OCI-LY7 (cell line): ENCODE results near the gene ELMO1. TPM values are rescaled to one million over a fixed set of nuclear protein-coding genes. Genes with fewer than 3 reads are reported as not detected.

Source experiments
- BruUV-seq: library from RNA; stranded (reverse); fragments of 400-500 nt; replicated peaks from 2 replicates; lab custom pipeline; 2021; lab: Mats Ljungman, UMichigan
- CTCF ChIA-PET: fragments of 300-600 bp; sonication (Branson Sonifier 250); formaldehyde crosslinking; loops from one replicate; lab custom pipeline; 2022; ENCODE audit warnings: antibody characterized with exemption; ENCODE audit not compliant: unreplicated experiment; lab: Charles Lee
- POLR2A ChIA-PET: fragments of 300-600 bp; sonication (Branson Sonifier 250); formaldehyde crosslinking; loops from one replicate; lab custom pipeline; 2022; ENCODE audit warnings: antibody characterized with exemption; lab: Charles Lee
- DNase-seq: peaks from one replicate; pipeline ENCODE4 v3.0.0-alpha.2; 2015; ENCODE audit warnings: low spot score
- H2AFZ ChIP-seq: fragments of 200-600 bp; sonication (generic), shearing (Covaris generic); 2 replicates; pipeline ENCODE4 v1.6.1; 2014; ENCODE audit warnings: mild to moderate bottlenecking, antibody characterized with exemption, low read length, moderate library complexity
- H3K27ac ChIP-seq: fragments of 200-600 bp; sonication (generic); 2 replicates; pipeline ENCODE4 v1.5.1; 2014; ENCODE audit warnings: mixed run types, low read depth, mild to moderate bottlenecking, moderate library complexity, low read length, inconsistent platforms; ENCODE audit not compliant: poor library complexity, severe bottlenecking
- H3K36me3 ChIP-seq: fragments of 200-600 bp; sonication (generic); 2 replicates; pipeline ENCODE4 v1.6.1; 2014; ENCODE audit warnings: mild to moderate bottlenecking, antibody characterized with exemption, low read length, moderate library complexity, mixed read lengths; ENCODE audit not compliant: insufficient read depth
- H3K4me1 ChIP-seq: fragments of 200-600 bp; sonication (generic); 2 replicates; pipeline ENCODE4 v1.5.1; 2014; ENCODE audit warnings: mild to moderate bottlenecking, low read length; ENCODE audit not compliant: insufficient read depth, poor library complexity, severe bottlenecking
- H3K4me2 ChIP-seq: fragments of 200-600 bp; sonication (generic); 2 replicates; pipeline ENCODE4 v1.6.1; 2014; ENCODE audit warnings: mild to moderate bottlenecking, low read length
- H3K4me3 ChIP-seq: fragments of 200-600 bp; sonication (generic); 2 replicates; pipeline ENCODE4 v1.5.1; 2014; ENCODE audit warnings: mild to moderate bottlenecking, low read depth, low read length; ENCODE audit not compliant: poor library complexity, severe bottlenecking
- H3K79me2 ChIP-seq: fragments of 200-600 bp; sonication (generic); 2 replicates; pipeline ENCODE4 v1.6.1; 2016; ENCODE audit warnings: low read depth, mild to moderate bottlenecking, low read length, moderate library complexity, mixed read lengths; ENCODE audit not compliant: insufficient read depth
- H3K9me2 ChIP-seq: fragments of 200-600 bp; sonication (generic); 2 replicates; pipeline ENCODE4 v1.6.1; 2016; ENCODE audit warnings: mild to moderate bottlenecking, low read length, mixed read lengths; ENCODE audit not compliant: insufficient read depth
- H3K9me3 ChIP-seq: fragments of 200-600 bp; sonication (generic); 2 replicates; pipeline ENCODE4 v1.6.1; 2014; ENCODE audit warnings: mild to moderate bottlenecking, mixed run types, low read length, mixed read lengths
- H4K20me1 ChIP-seq: fragments of 200-600 bp; sonication (generic); 2 replicates; pipeline ENCODE4 v1.6.1; 2014; ENCODE audit warnings: mild to moderate bottlenecking, antibody characterized with exemption, low read length, moderate library complexity, mixed read lengths; ENCODE audit not compliant: insufficient read depth
- CTCF ChIP-seq: fragments of 200-600 bp; sonication (generic); conservative IDR thresholded peaks from 2 replicates; pipeline ENCODE4 v1.5.1; 2014; ENCODE audit warnings: mild to moderate bottlenecking, antibody characterized with exemption, low read length, moderate library complexity, mixed read lengths
- EZH2phosphoT487 ChIP-seq: fragments of 200-600 bp; sonication (generic); IDR thresholded peaks from 2 replicates; pipeline ENCODE4 v1.6.1; 2018; ENCODE audit warnings: low read depth, borderline replicate concordance, mild to moderate bottlenecking, mixed run types, antibody characterized with exemption, low read length, moderate library complexity, mixed read lengths
- intact Hi-C: fragments of 100-400 bp; cut with micrococcal nuclease; formaldehyde crosslinking; loops from one replicate; pipeline ENCODE4 v1.10.0; 2022; ENCODE audit not compliant: unreplicated experiment
- total RNA-seq, 2 experiments: library from RNA; depleted of rRNA in 1 of 2; stranded (reverse); fragments of >200 nt in 1 of 2; shearing (Covaris generic) in 1 of 2; gene quantifications; 2 replicates each; pipeline ENCODE4 v1.2.3, GENCODE V29; 2014 to 2022

ELMO1 gene
- total RNA-seq, 2 experiments from 2014 or later: 101 to 103 TPM

GRCh38 chr7:37198906-37199485, 249.7 kb downstream of the ELMO1 start:
- no TSS peak for BruUV-seq
- Histone ChIP-seq H3K4me1 (peaks cover 26% of the 10 kb centered on the region), H3K9me2 (no peaks in the 10 kb centered on the region), H2AFZ (no peak overlapping the region), H3K27ac (no peak overlapping the region), H3K9me3 (no peaks in the 10 kb centered on the region), H3K36me3 (peaks cover 59% of the 10 kb centered on the region), H3K4me3 (no peak overlapping the region), H3K79me2 (no peaks in the 10 kb centered on the region), H3K4me2 (no peak overlapping the region), H4K20me1 (peaks cover 5% of the 10 kb centered on the region)
- DNase-seq: peak; percentile 73
- ChIA-PET POLR2A (interaction anchor here (1.1 to 1.6 kb wide), 2 partner anchors 141 to 718 kb away, joined by 3 to 9 read pairs; no protein-coding TSS in a partner anchor), CTCF (no interaction called here)
- TF ChIP-seq CTCF (peak; percentile 96), EZH2phosphoT487 (no peak)
- intact Hi-C loops: loop anchor here (5.0 kb wide), 1 partner anchor 212 kb away; no protein-coding TSS in a partner anchor

- Histone ChIP-seq H3K9me3 (no peaks in the 10 kb centered on the region), H3K27ac (no peak overlapping the region), H4K20me1 (peaks cover 5% of the 10 kb centered on the region), H3K36me3 (peaks cover 64% of the 10 kb centered on the region), H2AFZ (no peak overlapping the region), H3K79me2 (no peaks in the 10 kb centered on the region), H3K4me2 (no peak overlapping the region), H3K4me3 (no peak overlapping the region), H3K9me2 (no peaks in the 10 kb centered on the region), H3K4me1 (peaks cover 26% of the 10 kb centered on the region)
- POLR2A ChIA-PET: interaction anchor here (1.6 kb wide), 1 partner anchor 141 kb away, joined by 3 read pairs; no protein-coding TSS in a partner anchor
- CTCF ChIA-PET: interaction anchor here (0.6 kb wide), 1 partner anchor 73 kb away, joined by 3 read pairs; no protein-coding TSS in a partner anchor
- intact Hi-C loops: loop anchor here (5.0 kb wide), 1 partner anchor 211 kb away; no protein-coding TSS in a partner anchor
- no peak for DNase-seq
- TF ChIP-seq CTCF: no peak
- no peak for TF ChIP-seq EZH2phosphoT487
- no TSS peak for BruUV-seq
Observed at GRCh38 chr7:37198041-37198905, 250.4 kb downstream of the ELMO1 start.
